GM18507 (cell line): Measurements from ENCODE around the gene RAB11FIP4.

Experiments
- DNase-seq: peaks from one replicate; pipeline ENCODE4 v3.0.0; 2011; ENCODE audit warnings: low read depth; ENCODE audit not compliant: insufficient read length; ENCODE audit errors: extremely low spot score
- FAIRE-seq: peaks from 2 replicates; lab custom pipeline; 2011; peaks lifted over from hg19 to GRCh38; lab: Jason Lieb, UNC

The RAB11FIP4 gene

GRCh38 chr17:31448467-31449077 lies 57.1 kb downstream of the RAB11FIP4 start:
- no peak for FAIRE-seq
- DNase-seq, result no peak

GRCh38 chr17:31449111-31449510 lies 57.6 kb downstream of the RAB11FIP4 start:
- DNase-seq (no peak), FAIRE-seq (no peak)

DNA sequence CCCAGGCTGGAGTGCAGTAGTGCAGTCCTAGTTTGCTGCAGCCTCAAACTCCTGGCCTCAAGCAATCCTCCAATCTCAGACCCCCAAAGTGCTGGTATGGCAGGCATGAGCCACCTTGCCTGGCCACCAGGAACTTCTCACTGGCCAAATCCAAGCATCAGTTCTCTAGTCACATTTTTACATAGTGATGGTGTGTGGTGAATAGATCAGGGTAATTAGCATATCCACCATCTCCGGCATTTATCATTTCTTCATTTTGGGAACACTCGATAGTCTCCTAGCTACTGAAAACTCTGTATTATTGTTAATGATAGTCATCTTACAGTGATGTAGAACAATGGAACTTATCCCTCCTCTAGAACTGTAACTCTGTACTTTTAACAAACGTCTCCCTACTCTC lies 58.3 kb downstream of the RAB11FIP4 start:
- DNase-seq (no peak), FAIRE-seq (no peak)

- FAIRE-seq (no peak), DNase-seq (no peak)
Observed at GRCh38 chr17:31452101-31452500, 60.6 kb downstream of the RAB11FIP4 start.

DNA sequence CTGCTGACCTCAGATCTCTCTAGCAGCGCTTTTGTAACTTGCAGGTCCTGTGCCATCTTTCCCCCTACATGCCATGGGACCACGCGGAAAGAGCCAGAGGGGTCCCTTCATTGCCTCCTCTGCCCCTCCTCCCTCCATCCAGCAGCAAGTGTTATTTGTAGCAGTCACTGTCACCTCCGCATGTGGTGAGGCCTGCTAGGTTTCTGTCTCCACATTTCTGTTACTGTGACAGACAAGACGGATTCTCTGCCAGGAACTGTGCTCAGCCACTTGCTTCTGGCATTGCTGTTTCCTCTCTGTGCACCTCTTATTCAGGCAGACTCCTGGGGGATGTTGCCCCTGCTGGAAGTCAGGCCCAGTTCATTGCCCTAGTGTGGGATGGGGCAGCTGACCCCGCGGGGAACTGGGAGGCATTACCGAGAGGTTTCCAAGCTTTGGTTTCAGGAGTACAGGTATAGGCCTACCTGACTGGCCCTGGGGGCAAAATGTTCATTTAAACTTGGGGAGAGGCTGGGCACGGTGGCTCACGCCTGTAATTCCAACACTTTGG lies 61.2 kb downstream of the RAB11FIP4 start:
- FAIRE-seq (no peak), DNase-seq (no peak)

- FAIRE-seq (no peak), DNase-seq (no peak)
Observed at GRCh38 chr17:31453896-31454295, 62.4 kb downstream of the RAB11FIP4 start.

DNA sequence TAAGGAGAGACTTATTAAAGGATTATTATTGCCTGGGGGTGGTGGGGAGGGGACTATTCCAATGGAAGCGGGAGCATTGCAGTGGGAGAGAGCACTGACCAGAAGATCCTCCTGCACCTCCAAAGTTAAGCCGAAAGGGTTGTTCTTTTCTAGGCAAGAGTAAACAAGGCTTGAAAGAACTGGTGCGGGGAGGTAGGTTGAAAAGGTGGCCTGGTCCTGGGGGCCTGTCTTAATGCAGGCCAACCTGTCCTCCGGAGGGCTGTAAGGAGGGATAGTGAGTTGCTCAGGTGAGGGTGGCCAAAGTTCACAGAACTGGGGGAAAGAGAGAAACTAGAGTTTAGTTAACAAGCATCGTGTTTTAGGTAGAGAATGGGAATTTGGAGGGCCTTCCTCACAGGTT lies 65.3 kb downstream of the RAB11FIP4 start:
- FAIRE-seq (no peak), DNase-seq (no peak)

GRCh38 chr17:31457391-31458234 lies 66.1 kb downstream of the RAB11FIP4 start:
- FAIRE-seq (no peak), DNase-seq (no peak)

DNA sequence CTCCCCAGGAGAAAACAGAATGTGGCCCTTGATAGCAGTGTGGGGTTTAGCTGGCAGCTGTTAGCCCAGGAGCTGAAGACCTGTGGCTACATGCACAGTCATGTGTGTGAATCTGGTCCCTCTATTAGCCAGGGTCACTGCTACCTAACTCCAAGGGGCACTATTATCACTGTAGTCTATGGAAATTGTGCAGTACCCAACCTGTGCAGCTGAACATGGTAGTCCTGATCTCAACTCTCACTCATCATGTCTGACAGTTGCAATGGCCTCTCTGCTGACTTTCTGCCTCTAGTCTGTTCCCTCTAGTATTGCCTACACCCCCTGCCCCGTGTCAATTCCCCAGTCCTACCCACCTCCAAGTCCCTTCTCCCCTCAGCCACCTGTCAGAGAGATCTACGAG lies 67.4 kb downstream of the RAB11FIP4 start:
- no peak for DNase-seq

GRCh38 chr17:31459716-31460115 lies 68.2 kb downstream of the RAB11FIP4 start:
- FAIRE-seq, result no peak
- no peak for DNase-seq

More for the DNA sequence above, 67.4 kb downstream of the RAB11FIP4 start:
- FAIRE-seq, result no peak

- DNase-seq (no peak), FAIRE-seq (no peak)
Observed at GRCh38 chr17:31460226-31460721, 68.8 kb downstream of the RAB11FIP4 start.

GRCh38 chr17:31461227-31461810 lies 69.8 kb downstream of the RAB11FIP4 start:
- FAIRE-seq, result no peak
- no peak for DNase-seq

GRCh38 chr17:31462261-31462660 lies 70.8 kb downstream of the RAB11FIP4 start:
- DNase-seq (no peak), FAIRE-seq (no peak)

- FAIRE-seq, result no peak
Observed at GRCh38 chr17:31466096-31466760, 74.8 kb downstream of the RAB11FIP4 start.

DNA sequence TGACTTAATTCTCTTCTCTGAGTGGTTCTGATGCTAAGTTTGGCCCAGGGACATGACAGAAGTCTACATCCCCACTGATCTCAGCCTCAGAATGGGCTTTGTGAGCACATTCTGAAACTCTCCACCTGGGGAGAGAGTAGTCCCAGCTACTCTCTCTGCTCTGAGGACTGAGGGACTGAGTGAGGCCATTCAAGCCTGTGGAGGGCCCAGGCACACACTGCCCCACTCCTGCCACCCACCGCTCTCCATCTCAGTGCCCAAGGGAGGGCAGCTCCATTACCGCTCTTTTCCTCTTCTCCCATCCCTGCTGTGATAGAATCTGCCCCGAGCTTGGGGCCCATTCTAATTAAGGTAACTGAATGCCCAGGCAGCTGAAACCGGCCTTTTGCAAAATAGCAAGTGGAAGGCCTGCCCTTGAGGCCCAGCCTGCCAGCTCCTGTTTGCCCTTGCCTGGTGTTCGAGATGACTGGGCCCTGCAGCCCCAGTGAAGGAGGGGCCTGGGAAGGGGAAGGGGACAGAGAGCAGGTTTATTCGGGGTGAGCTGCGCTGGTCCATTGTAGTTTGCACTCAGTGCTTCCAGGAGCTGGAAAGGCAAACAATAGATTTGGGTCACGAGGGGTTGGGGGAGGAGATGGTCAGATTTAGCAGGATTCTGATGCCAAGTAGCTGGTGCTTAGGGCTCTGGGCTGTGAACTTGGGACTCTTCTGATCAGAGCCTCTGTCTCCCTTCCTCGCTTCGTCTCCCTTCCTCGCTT lies 76.2 kb downstream of the RAB11FIP4 start:
- no peak for DNase-seq
- FAIRE-seq, result no peak

More at GRCh38 chr17:31466096-31466760, 74.8 kb downstream of the RAB11FIP4 start:
- DNase-seq, result no peak

DNA sequence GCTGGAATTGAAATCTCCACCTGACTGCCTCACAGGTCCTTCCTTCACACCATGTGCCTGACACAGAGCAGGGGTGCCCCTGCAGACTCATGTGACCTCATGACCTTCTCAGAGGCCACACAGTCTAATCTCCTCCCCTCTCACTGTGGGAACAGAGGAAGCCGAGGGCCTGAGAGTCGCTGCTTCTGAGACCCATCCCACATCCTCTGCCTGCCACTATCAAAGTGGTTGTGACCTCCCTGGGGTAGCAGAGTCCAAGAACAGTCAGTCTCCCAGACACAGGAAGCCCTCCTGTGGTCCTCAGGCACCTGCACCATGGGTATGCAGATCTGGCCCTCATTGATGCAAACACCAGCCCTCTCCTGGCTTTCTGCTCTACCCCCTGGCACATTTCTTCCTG lies 78.5 kb downstream of the RAB11FIP4 start:
- FAIRE-seq, result no peak
- no peak for DNase-seq

DNA sequence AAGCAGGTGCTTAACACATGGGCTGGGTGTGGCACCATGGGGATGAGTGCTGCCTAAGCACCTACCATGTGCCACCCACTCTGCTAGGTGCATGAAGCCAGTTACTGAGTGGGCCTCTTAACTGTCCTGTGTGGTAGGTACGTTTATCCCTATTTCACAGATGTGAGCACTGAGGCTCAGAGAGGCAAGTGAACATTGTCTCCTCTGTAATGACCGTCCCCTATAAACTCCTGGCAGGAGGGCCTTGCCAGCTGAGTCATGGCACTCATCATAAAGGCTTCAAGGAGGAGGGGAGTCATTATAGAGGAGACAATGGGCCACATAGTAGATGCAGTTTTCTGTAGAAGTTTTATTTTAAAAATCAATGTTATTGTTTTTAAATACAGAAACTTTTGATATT lies 79.1 kb downstream of the RAB11FIP4 start:
- DNase-seq, result no peak
- no peak for FAIRE-seq

DNA sequence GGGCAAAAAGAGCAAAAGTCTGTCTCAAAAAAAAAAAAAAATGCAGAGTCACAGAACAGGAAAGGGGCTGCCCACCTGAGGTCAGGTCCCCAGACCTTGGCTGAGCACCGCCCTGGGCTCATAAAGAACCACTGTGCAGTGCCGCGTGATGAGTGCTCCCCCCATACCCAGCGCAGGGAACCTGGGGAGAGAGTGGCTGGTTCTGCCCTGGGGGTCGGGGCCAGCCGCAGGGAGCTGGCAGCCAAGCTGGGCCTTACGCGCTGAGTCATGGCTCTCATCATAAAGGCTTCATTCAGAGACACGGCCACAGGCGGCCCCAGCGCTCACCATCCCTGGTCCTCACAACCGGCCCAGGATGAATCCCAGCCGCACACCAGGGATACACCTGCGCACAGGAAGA lies 80.7 kb downstream of the RAB11FIP4 start:
- DNase-seq (no peak), FAIRE-seq (no peak)
